Measurements from ENCODE around the gene ACACB.
A peak's percentile ranks its signal among the peaks of the same experiment; 100 is the strongest.

ACACB gene

DNA sequence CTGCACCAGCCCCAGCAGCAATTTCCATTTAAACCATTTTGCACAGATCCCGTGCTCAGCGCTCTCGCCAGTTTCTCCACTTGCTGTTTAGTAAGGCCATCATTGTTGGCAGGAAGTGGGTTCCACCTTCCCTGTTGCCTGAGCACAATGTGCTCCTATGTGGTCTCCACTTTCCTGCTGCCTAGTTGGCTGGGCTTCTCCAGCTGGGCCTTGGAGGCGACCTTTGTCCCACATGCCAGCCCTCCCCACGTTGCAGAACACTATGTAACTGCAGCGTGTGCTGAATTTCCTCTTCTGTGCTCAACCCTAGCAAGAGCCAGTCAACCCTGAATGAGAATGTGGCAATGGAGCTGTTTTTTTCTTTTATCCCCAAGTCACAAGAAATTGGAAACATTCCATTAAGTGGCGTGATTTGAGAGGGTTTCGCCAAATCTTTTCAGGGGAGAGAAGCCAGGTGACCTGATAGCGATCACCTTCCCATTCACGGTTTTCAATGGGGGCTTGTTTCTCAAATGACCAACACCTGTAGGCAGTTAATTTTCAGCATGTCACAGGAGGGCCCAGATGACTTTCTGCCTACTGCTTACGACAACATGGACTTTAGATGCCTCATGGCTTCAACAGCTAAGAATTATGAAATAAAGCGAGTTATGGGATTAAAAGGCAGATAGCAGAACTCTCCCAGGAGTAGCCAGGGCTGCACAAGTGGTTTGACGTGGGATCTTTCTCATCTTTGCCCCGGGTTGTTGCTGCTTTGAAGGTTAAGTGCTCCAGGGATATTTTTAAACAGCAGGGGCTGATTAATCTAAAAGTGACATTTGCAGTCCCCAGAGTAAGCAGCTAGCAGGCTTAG lies at the start of gene ACACB:
ACACB (plus strand) TSS at position 830 of the 853 bp plus-strand sequence. CDS start 22,819 bp downstream, outside the sequence.
- DNase-seq = no peak

DNA sequence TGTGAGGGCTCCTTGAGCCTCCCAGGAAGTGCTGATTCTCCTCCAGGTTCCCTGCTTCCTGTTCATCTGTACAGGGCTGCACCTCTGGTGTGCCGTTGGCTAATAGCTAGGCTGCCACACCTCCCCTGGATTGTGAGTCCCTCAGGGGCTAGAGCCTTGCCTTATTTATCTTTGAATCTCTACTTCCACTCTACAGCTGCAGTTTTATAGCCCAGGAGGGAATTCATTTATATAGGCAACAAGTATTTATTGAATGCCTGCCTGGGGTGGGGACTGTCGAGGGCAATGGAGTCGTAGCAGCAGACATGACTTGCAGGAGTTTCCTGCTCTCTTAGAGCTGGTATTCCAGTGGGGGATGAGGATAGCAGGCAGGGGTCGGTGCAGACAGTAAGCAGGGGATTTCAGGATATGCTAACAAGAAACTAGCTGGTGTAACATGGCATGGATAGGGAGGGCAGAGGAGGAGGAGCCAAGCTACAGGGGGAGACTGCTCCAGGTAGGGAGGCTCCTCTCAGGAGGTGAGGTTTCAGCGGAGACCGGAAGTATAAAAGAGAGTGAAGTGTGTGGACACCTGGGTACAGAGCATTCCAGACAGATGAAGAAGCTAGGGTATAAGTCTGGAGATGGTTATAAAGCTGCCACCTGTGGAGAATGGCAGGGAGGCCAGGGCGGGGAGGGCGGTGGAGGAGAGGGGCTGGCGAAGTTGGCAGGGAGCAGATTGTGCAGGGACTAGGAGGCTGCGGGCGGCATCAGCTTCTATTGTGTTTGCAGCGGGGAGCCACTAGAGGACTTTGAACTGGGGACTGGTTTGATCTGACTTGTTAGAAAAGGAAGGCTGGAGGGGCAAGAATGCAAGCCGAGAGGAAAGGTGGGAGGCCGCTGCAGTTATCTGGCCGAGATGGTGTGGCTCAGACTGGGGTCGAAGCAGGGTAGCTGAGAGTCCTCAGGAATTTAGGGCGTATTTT lies 46.8 kb upstream of the ACACB start:
- DNase-seq = no peak

DNA sequence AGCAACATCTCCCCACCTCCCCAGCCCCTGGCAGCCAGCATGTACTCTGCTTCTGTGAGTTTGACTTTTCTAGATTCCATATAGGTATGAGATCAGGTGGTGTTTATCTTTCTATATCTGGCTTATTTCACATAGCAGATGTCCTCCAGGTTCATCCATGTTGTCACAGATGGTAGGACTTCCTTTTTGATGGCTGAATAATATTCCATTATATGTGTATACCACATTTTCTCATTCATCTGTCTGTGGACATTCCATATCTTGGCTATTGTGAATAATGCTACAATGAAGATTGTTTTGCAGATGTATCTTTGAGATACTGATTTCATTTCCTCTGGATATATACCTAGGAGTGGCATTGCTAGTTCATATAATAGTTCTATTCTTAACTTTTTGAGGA lies 41.5 kb upstream of the ACACB start:
- no peak for DNase-seq

DNA sequence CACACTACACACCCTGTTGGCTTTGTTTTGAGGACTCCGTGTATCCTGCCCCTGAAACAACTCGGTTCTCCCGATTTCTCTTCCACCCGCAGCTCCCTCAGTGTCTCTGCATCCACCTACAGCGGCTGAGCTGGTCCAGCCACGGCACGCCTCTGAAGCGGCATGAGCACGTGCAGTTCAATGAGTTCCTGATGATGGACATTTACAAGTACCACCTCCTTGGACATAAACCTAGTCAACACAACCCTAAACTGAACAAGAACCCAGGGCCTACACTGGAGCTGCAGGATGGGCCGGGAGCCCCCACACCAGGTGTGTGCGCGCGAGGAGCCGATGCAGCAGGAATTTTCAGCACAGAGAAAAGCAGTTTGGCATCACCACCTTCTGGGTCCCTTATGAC lies 33.6 kb upstream of the ACACB start:
- no peak for DNase-seq

DNA sequence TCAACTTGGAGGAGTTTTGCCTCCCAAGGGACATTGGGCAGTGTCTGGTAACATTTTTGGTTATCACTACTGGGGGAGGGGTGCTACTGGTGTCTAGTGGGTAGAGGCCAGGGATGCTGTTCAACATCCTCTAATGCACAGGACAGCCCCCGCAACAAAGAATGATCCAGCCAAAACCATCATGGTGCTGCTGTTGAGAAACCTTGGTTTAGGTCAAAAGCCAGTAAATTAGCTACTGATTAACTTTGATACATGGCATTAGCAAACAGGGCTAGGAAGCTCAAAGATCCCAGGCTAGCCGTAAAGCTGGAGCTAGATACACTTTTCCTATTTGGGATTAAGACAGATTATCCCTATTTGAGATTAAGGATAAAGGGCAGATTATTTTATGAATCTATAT lies 32.0 kb upstream of the ACACB start:
- no peak for DNase-seq

DNA sequence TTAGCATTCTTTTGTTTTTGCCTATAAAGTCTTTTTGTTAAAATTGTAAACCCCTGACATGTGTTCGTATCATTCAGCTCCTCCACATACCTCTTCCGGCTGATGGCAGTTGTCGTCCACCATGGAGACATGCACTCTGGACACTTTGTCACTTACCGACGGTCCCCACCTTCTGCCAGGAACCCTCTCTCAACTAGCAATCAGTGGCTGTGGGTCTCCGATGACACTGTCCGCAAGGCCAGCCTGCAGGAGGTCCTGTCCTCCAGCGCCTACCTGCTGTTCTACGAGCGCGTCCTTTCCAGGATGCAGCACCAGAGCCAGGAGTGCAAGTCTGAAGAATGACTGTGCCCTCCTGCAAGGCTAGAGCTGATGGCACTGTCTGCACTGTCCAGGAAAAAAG lies 30.8 kb upstream of the ACACB start:
- no peak for DNase-seq

DNA sequence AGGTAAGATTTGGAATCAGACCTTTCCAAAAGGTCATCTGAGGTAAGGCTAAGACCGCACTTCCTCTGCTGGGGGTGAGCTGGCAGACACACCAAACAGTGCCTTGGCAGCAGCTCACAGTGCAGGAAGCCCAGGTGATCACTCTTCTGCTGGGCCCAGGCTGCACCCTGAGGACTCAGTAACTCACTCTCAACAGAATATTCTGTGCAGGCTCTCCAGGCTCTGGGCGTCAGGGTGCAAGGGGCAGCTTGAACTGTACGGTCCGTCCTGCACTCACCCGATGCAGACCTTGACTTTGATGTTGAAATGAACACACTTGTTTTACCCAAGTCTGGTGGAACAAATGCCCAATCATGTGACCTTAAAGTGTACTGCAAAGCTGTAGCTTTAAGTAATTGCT lies 29.1 kb upstream of the ACACB start:
- no peak for DNase-seq

DNA sequence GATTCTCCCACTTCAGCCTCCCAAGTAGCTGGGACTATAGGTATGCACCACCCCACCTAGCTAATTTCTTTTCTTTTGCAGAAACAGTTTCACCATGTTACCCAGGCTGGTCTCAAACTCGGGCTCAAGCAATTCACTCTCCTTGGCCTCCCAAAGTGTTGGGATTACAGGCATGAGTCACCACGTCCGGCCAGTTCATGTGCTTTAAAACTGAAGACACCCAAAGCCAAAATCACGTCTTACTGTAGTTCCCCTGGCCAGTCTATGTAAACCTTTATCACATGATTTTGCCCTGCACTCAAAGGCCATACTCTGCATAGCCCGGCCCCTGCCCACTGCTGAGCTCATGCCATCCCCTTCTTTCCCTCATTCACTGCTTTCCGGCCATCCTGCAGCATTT lies 27.6 kb upstream of the ACACB start:
- DNase-seq = no peak

DNA sequence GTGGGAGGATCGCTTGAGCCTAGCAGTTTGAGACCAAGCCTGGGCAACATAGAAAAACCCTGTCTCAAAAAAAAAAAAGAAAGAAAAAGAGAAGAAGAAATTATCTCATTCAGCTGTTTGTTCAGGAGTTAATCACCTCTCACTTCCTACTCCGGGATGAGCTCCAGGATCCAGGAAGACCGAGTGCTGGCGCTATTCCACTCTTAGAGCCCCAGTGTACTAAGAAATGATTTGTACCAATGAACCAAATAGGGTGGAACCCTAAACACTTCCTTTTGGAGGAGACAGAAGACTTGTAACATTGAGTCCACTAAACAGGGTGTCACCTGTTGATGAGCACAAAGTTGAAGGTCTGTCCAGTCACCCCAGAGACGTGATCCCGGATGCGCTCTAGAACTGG lies 26.7 kb upstream of the ACACB start:
- no peak for DNase-seq

DNA sequence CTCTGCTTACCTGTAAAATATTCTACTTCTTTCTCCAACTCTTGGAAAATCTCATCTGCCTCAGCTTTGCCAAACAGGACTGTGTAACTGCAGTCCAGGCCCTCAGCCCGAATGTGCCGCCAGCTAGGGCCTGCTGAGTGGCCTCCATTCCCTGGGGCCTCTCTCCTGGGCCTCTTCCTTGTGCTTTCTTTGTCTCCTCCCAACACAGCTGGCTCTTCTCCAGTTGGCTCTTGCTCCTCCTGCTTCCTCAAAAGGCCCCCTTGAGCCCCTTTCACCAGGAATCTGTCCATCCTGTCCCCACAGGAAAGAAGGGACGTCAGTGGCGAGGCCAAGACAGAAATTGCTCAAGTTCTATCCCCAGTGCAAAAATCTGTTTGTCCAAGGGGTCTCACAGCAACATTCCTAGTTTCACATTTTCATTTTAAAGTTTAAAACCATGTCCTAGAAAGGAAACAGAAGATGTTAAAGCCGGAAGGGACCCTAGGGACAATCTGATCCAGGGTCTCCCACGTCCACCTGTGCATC lies 23.8 kb upstream of the ACACB start:
- no peak for DNase-seq

DNA sequence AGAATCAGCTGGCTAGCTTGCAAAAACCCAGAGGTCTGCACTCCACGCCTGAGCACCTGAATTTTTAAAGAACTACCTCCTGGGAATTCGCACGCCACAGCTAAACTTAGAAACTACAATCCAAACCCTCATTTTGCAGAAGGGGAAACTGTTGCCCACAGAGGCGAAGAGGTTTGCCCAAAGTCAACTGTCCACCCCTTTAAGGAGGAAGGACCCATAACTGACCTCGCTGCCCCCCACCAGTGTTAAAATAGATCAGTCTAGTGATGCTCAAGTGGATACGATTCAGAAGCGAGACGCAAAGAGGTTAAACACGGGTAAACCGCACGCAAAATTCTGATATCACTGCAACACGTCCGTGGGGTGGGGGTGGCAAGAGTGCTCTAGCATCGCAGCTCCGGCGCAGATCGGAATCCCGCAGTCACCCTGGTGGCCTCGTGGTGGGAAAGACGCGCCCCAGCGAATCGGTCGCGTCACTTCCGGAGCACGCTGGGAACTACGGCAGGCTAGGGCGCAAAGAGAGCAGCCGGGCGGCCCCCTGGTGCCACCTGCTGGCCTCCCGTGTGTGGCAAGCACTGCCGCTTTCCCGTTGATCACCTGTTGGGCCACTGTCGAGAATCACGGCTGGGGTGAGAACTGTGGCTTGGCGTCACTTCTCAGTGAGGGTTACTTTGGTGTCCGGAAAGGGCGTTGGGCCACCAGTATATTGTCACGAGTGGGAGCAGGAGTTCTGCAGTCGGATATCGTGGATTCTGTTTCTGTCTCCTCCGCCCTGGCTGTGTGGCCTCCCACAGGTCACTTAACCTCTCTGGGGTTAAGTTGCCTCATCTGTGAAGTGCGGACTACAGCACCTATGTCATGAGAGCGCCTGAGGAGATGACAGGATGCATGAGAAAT lies 23.1 kb upstream of the ACACB start, which contains the start of gene ALKBH2:
ALKBH2 (minus strand) TSS at position 451 of the 897 bp plus-strand sequence. CDS start 686 bp downstream, outside the sequence.
- DNase-seq = peak; percentile 82

DNA sequence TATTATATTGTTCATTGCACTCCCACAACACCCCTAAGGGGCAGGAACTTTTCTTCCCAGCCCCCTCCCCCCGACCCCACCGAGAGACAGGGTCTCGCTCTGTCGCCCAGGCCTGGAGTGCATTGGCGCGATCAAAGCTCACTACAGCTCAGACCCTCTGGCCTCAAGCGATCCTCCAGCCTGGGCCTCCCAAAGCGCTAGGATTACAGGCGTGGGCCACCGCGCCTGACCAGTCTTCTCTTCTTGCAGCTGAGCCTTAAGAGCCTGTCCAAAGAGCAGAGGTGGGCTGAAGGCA lies 19.3 kb upstream of the ACACB start:
- no peak for DNase-seq

DNA sequence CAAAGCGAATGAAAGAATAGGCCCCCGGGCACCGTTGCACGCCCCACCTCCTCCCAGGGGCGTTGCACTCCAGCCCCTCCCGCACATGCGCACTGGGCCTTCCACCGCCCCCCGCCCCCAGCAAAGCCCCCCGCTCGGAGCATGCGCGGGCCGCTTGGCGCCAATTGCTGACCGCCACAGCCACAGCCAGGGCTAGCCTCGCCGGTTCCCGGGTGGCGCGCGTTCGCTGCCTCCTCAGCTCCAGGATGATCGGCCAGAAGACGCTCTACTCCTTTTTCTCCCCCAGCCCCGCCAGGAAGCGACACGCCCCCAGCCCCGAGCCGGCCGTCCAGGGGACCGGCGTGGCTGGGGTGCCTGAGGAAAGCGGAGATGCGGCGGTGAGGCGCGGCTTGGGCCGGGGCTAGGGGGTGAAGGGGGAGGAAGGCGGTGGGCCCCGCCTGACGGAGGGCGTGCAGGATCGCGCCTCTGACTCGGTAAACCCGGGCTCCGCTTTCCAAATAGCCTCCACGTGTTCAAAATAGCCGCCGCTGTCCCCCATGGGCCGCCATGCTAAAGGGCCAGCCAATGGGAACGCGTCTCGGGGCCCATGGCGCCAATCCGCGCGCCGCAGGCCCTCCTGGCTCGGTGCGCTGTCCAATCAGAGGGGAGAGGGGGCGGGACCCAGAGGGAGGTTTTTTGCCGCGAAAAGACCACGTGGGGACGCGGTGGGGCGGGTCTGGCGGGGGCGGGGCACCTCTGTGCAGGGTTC lies 18.8 kb upstream of the ACACB start, which contains the start of gene UNG:
UNG (plus strand) TSS at position 163 of the 748 bp plus-strand sequence; CDS start at position 246, 83 bp downstream.
- DNase-seq = peak; percentile 87

DNA sequence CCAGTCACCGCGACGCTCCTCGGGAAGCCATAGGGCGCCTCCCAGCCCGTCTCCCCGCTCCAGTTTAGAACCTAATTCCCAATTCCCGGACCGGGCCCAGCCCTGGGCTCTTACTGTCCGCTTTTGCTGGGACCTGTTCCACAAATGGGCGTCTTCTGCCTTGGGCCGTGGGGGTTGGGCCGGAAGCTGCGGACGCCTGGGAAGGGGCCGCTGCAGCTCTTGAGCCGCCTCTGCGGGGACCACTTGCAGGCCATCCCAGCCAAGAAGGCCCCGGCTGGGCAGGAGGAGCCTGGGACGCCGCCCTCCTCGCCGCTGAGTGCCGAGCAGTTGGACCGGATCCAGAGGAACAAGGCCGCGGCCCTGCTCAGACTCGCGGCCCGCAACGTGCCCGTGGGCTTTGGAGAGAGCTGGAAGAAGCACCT lies 18.2 kb upstream of the ACACB start:
- DNase-seq = no peak

DNA sequence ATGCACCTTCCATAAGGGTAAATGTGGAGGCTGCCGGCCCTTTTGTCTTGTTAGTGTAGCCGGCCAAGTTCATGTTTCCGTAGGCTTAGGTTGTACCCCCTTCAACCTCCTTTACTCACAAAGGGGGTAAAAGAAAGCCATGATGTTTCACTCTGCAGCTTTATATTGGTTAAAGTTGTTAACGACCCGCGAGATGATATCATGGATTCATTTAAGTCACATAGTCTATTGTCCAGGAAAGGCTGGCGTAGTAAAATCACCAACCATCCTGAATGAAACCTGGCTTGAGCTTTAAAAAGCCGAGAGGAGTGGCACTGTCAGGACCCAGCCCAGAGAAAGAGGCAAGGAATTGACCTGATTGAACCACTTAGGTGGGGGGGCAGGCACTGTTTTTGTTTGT lies 17.7 kb upstream of the ACACB start:
- no peak for DNase-seq

DNA sequence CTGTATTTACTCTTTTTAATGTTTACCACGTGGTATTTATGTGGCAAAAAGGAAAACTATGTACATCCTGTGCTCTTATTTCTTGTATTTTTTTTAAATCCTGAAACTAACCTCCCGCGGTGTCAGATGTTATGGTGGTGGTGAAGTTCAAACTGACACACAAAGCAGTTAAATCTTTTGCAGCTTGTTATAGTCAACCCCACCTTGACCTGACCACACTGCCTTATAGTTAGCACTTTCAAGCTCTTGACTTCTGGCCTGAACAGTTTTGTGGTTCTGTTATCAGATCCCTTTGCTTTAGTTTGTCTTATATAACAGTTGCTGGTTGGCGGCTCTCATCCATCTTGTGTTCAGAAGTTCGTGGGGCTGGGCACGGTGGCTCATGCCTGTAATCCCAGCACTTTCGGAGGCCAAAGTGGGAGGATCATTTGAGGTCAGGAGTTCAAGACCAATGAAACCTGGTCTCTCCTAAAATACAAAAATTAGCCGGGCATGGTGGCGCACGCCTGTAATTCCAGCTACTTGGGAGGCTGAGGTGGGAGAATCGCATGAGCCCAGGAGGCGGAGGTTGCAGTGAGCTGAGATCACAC lies 16.9 kb upstream of the ACACB start:
- no peak for DNase-seq

DNA sequence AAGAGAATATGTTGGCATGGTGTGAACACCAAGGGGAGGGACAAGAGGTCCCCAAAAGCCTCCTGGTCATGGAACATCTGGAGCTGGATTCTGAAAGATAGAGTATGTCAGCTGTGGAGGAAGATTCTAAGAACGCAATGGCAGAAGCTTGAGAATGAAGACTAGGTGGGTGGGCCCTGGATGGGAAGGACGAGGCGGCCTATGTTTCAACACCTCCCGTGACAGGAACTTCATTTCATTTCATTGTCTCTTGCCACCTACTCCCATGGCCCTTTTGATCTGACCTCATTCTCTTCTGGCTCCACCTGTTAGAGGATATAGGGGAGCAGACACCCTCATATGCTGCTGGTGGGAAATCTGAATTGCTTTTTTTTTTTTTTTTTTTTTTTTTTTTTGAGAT lies 15.6 kb upstream of the ACACB start:
- no peak for DNase-seq

DNA sequence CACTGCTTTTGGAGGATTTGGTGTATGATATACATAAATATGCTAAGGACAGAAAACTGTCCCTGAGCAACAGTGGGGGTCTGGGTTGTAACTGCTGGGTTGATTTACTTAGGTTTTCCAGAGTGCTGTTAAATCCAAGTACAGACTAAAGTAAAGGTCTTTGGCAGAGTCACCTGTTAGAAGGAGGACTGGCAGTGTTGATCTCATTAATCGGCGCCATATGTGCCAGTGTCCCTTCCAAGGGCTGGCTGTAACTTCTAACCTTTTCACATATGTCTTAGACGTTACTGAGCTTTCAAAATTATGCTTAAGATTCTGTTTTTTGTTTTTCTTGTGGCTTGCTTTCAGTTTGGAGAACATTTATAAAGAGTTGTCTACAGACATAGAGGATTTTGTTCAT lies 13.9 kb upstream of the ACACB start:
- DNase-seq = no peak

DNA sequence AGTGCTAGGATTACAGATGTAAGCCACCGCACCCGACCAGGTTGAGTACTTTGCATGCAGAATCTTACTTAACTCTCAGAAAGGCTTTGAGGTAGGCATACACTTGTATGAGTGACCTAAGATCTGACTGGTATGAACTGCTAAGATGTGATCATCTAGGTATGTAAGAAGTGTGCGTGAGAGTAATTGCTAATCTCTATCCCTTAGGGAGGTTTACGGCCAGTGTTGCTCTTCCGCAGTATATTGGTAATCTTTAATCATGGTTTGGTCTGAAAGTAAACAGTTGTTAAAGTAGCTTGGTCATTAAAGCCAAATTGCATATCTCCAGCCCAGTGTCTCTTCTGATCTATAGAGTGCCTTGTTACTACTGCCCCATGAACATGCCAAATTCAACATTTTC lies 11.2 kb upstream of the ACACB start:
- DNase-seq = no peak

DNA sequence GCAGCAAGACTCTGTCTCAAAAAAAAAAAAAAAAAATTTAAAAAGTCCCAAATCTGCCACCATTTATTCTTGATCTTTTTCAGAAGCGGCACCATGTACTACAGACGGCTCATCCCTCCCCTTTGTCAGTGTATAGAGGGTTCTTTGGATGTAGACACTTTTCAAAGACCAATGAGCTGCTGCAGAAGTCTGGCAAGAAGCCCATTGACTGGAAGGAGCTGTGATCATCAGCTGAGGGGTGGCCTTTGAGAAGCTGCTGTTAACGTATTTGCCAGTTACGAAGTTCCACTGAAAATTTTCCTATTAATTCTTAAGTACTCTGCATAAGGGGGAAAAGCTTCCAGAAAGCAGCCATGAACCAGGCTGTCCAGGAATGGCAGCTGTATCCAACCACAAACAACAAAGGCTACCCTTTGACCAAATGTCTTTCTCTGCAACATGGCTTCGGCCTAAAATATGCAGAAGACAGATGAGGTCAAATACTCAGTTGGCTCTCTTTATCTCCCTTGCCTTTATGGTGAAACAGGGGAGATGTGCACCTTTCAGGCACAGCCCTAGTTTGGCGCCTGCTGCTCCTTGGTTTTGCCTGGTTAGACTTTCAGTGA lies 6.5 kb upstream of the ACACB start:
- DNase-seq = no peak

DNA sequence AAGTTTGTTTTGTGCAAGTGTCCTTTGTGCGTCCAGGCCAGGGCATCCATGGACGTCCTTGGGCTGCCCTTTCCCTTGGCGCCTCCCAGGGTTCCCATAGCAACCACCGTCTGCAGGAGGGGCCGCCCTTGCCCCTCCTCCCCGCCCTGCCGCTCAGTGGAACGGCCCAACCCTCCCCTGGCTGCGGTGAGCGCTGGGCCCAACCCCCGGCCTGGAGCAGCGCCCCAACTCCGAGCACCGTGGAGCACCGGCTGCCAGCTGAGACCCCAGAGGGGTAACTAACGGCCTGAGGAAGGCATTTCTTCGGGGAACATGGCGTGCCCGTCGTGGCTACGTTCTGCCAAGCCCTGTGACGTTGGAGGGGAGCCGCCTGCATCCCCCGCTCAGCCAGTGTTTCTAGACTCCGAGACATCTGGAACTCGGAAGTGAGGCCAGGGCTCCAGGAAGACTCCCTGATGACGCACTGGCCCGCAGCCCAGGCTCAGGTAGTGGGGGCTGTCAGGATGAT lies 5.3 kb upstream of the ACACB start:
- no peak for DNase-seq
